Left ventricle myocardium inferior (tissue), 1 donor: ENCODE measurements around the gene DNM1. TPM values are rescaled to one million over a fixed set of nuclear protein-coding genes. Genes with fewer than 3 reads are reported as not detected.
A peak's percentile ranks its signal among the peaks of the same experiment; 100 is the strongest.
"Not testable (repeated sequence)": the region's sequence is repeated elsewhere in the genome, so short reads cannot be mapped to it uniquely, and the experiment has no call there.

Experiments used
- DNase-seq: peaks from one replicate; pipeline ENCODE4 v3.0.0-alpha.2; 2020
- H3K27ac ChIP-seq: fragments of 200-600 bp; replicated peaks from 2 replicates; pipeline ENCODE4 v1.8.0; 2021
- H3K27me3 ChIP-seq: fragments of 200-600 bp; 2 replicates; pipeline ENCODE4 v1.8.0; 2021; ENCODE audit warnings: low read depth
- H3K36me3 ChIP-seq: fragments of 200-600 bp; 2 replicates; pipeline ENCODE4 v1.8.0; 2021
- H3K4me1 ChIP-seq: fragments of 200-600 bp; 2 replicates; pipeline ENCODE4 v1.8.0; 2021
- H3K4me3 ChIP-seq: fragments of 200-600 bp; 2 replicates; pipeline ENCODE4 v1.8.0; 2021; ENCODE audit warnings: mild to moderate bottlenecking, moderate library complexity
- H3K9me3 ChIP-seq: fragments of 200-600 bp; replicated peaks from 2 replicates; pipeline ENCODE4 v1.8.0; 2021
- CTCF ChIP-seq: fragments of 200-600 bp; IDR thresholded peaks from 2 replicates; pipeline ENCODE4 v1.8.0; 2021; ENCODE audit warnings: antibody characterized with exemption, mild to moderate bottlenecking, borderline replicate concordance
- intact Hi-C: fragments of 100-400 bp; cut with micrococcal nuclease; formaldehyde crosslinking; loops from one replicate; pipeline ENCODE4 v1.11.0; 2022
- total RNA-seq: library from RNA; stranded (reverse); fragmentation: NEBNext Ultra II Directional; extraction: Animal tissue kit (Norgen Biotek cat#: 25700); gene quantifications from one replicate; pipeline ENCODE4 v1.2.1, GENCODE V29; 2021
- donor health status: DM: no; HTN: yes; CAD: no; lungs with severe emphysema.

Gene DNM1
- total RNA-seq, 1 donor from 2014 or later: 4.9 TPM

- intact Hi-C loops: no loop called here
- peak; percentile 27 for DNase-seq
- no peak for TF ChIP-seq CTCF
- Histone ChIP-seq H3K4me1 (peaks cover 69% of the 10 kb centered on the region), H3K9me3 (no peaks in the 10 kb centered on the region), H3K27ac (peak within 1 kb of the TSS; percentile 90), H3K27me3 (no peaks in the 10 kb centered on the region), H3K4me3 (peak within 1 kb of the TSS; percentile 93), H3K36me3 (peaks cover 33% of the 10 kb centered on the region)
Observed at GRCh38 chr9:128275198-128276007, 72.2 kb downstream of the DNM1 start, which contains the start of gene GOLGA2. Gene GOLGA2 (minus strand): TSS chr9:128276007. CDS start chr9:128275976, 31 bp downstream.

GRCh38 chr9:128276008-128276573 lies 72.9 kb downstream of the DNM1 start, which contains the start of gene SWI5:
Gene SWI5 (plus strand): TSS chr9:128276276.
- H3K9me3 ChIP-seq: no peaks in the 10 kb centered on the region
- H3K27me3 ChIP-seq: no peaks in the 10 kb centered on the region
- intact Hi-C loops: no loop called here
- H3K27ac ChIP-seq: peak within 1 kb of the TSS; percentile 90
- H3K36me3 ChIP-seq: peaks cover 27% of the 10 kb centered on the region
- H3K4me3 ChIP-seq: peak within 1 kb of the TSS; percentile 93
- TF ChIP-seq CTCF: no peak
- peaks cover 70% of the 10 kb centered on the region for H3K4me1 ChIP-seq
- DNase-seq: peak; percentile 100

GRCh38 chr9:128276574-128277270 lies 73.5 kb downstream of the DNM1 start:
- TF ChIP-seq CTCF: no peak
- Histone ChIP-seq H3K36me3 (peaks cover 21% of the 10 kb centered on the region), H3K27ac (peak overlapping the region; percentile 90), H3K4me1 (peaks cover 70% of the 10 kb centered on the region), H3K4me3 (peak overlapping the region; percentile 93), H3K9me3 (no peaks in the 10 kb centered on the region), H3K27me3 (no peaks in the 10 kb centered on the region)
- intact Hi-C loops: no loop called here
- DNase-seq: no peak

GRCh38 chr9:128279088-128280073 lies 76.2 kb downstream of the DNM1 start:
- H3K9me3 ChIP-seq, intact Hi-C loops, H3K36me3 ChIP-seq, H3K27me3 ChIP-seq: not testable (repeated sequence)
- Histone ChIP-seq H3K27ac (peak overlapping the region; percentile 66), H3K4me1 (peaks cover 51% of the 10 kb centered on the region), H3K4me3 (peak overlapping the region; percentile 29)
- peak; percentile 32 for DNase-seq

GRCh38 chr9:128280084-128280622 lies 77.0 kb downstream of the DNM1 start:
- H3K9me3 ChIP-seq: no peaks in the 10 kb centered on the region
- no peak for DNase-seq
- peaks cover 43% of the 10 kb centered on the region for H3K4me1 ChIP-seq
- H3K27me3 ChIP-seq: no peaks in the 10 kb centered on the region
- intact Hi-C loops: no loop called here
- peak overlapping the region; percentile 66 for H3K27ac ChIP-seq
- H3K36me3 ChIP-seq: peaks cover 2% of the 10 kb centered on the region
- H3K4me3 ChIP-seq: peak overlapping the region; percentile 29
- TF ChIP-seq CTCF: no peak
